GM12891 (cell line): ENCODE measurements around the gene ARL8B.
"Not testable (repeated sequence)": the region's sequence is repeated elsewhere in the genome, so short reads cannot be mapped to it uniquely, and the experiment has no call there.

Experiments used
- DNase-seq: peaks from one replicate; pipeline ENCODE4 v3.0.0; 2011; ENCODE audit warnings: low spot score; ENCODE audit not compliant: insufficient read length
- FAIRE-seq: peaks from 2 replicates; lab custom pipeline; 2011; peaks lifted over from hg19 to GRCh38; lab: Jason Lieb, UNC
- PAX5 ChIP-seq: IDR thresholded peaks from 2 replicates; pipeline ENCODE4 v1.6.1; 2011; ENCODE audit warnings: low read length, moderate library complexity, mild to moderate bottlenecking; ENCODE audit not compliant: insufficient read depth, severe bottlenecking
- POLR2A ChIP-seq: IDR thresholded peaks from 2 replicates; pipeline ENCODE4 v1.6.1; 2011; ENCODE audit warnings: low read depth, low read length, control low read depth
- POLR2AphosphoS5 ChIP-seq: IDR thresholded peaks from 2 replicates; pipeline ENCODE4 v1.6.1; 2011; ENCODE audit warnings: low read depth, low read length, control low read depth
- POU2F2 ChIP-seq: IDR thresholded peaks from 2 replicates; pipeline ENCODE4 v1.6.1; 2011; ENCODE audit warnings: low read depth, mild to moderate bottlenecking, control low read depth, low read length, moderate library complexity
- SPI1 ChIP-seq: IDR thresholded peaks from 2 replicates; pipeline ENCODE4 v1.6.1; 2011; ENCODE audit warnings: low read depth, low read length, control low read depth
- TAF1 ChIP-seq: IDR thresholded peaks from 2 replicates; pipeline ENCODE4 v1.6.1; 2011; ENCODE audit warnings: low read depth, low read length, control low read depth

ARL8B gene

DNA sequence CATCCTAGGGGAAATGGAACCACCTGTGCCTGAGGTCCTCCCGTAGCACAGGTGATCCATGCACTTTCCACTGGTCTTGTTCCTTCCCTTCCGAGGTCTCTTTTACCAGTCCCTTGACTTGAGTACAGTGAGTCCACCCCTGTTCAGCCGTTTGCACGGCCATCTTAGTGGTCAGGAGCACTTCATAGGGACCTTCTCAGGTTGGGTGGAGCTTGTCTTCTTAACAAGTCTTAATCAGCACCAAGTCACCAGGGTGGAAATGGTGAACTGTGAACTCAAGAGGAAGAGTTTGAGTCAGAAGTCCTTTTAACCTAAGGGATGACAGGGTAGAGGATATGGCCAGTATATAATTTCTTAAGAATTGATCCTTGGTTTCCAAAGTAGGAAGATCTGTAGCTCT lies 21.4 kb downstream of the ARL8B start:
- TF ChIP-seq POU2F2 (no peak), SPI1 (no peak), POLR2A (no peak), POLR2AphosphoS5 (no peak), PAX5 (no peak), TAF1 (no peak)
- DNase-seq (no peak), FAIRE-seq (no peak)

DNA sequence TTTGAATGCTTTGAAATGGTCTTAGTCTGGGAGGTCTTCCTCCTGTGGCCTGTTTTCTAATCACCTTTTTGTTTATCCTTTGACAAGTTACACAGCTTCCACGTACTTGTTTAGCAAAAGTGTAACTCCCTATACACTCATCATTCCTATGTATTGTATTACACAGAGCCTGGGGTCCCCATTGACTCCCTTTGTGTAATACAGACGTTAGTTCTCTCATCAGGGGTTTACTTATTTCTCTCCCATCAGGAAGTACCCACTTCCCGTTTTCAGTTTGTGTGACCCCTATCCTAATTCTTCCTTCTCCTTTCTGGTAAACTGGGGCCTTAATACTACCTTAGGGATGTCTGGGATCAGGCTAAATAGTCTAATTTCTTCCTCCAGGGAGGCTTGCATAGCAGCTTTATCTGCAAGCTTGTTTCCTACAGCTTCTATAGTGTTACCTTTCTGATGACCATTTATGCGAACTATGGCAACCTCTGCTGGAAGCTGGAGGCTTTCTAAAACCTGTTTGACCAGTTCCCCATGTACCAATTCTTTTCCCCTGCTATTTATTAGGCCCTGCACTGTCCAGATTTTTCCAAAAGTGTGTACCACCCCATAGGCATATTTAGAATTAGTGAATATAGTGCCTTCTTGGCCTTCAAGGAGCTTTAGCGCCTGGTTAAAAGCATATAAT lies 22.4 kb downstream of the ARL8B start:
- FAIRE-seq (no peak), DNase-seq (no peak)
- peak; percentile 50 for TF ChIP-seq SPI1
- TF ChIP-seq POU2F2: no peak

DNA sequence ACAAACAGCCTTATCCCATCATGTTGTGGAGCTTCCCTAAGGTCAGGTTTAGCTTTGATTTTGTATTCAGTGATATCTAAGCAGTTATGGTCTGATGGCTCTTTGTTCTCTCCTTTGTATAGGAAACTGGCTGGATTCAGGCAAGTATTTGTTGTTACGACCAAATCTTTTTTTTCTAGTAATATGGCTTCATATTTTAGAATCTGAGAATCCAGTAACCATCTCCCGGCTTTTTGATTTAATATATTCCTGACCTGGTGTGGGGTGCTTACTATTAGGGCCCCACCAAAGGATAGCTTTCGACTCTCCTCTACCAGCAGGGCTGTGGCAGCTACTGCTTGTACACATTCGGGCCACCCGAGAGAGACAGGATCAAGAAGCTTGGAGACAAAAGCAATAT lies 23.0 kb downstream of the ARL8B start:
- no peak for DNase-seq
- FAIRE-seq: no peak
- TF ChIP-seq TAF1 (no peak), SPI1 (no peak), POLR2A (no peak), PAX5 (no peak), POLR2AphosphoS5 (no peak), POU2F2 (no peak)

DNA sequence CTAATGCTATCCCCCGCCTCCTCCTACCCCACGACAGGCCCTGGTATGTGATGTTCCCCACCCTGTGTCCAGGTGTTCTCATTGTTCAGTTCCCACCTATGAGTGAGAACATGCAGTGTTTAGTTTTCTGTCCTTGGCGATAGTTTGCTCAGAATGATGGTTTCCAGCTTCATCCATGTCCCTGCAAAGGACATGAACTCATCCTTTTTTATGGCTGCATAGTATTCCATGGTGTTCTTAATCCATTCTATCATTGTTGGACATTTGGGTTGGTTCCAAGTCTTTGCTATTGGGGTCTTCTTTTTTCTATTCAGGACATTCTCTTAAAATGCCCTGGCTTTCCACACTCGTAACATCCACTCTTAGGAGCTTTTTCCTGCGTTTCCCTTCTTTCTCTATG lies 25.1 kb downstream of the ARL8B start:
- not testable (repeated sequence) for DNase-seq, FAIRE-seq

DNA sequence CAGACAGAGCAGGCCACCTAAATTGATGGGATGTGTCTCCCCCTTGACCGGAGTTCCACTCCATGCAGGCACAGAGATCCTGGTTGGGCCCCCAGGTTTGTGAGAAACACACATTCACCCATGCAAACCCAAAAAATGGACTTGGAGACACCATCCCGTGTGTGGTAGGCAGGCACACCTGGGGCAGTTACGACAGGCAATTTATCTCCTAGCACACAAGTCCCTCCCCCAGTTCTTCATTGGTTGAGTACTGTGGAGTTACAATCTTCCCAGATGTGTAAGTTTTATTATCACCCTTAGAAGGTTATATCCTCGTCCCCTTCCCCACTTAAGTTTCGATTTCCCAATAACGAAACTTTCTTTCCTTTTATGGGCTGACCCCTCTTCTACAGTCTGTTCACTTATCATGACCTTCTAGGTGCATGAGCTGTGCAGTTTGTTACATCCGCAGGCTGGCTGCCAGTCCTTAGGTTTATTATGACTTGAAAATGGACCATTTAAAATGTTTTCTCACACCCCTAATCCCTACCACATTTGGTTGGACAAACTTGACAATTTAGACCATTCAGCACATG lies 27.3 kb downstream of the ARL8B start:
- TF ChIP-seq TAF1 (no peak), POLR2AphosphoS5 (no peak), POLR2A (no peak), PAX5 (no peak), SPI1 (no peak), POU2F2 (no peak)
- peak; percentile 61 for FAIRE-seq
- no peak for DNase-seq

DNA sequence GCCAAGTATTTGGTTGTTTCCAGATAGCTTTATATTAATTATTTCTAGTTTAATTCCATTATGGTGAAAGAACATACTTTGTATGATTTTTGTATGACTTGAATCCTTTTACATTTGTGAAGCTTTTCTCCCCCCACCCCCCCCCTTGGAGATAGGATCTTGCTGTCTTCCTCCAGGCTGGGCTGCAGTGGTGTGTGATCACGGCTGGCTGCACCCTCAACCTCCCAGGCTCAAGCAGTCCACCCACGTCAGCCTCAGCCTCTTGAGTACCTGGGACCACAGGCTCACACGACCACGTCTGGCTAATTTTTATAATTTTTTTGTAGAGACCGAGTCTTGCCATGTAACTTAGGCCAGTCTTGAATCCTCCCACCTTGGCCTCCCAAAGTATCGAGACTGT lies 29.5 kb downstream of the ARL8B start:
- no peak for FAIRE-seq
- DNase-seq: no peak
- no peak for TF ChIP-seq POLR2AphosphoS5
- peak; percentile 54 for TF ChIP-seq PAX5

DNA sequence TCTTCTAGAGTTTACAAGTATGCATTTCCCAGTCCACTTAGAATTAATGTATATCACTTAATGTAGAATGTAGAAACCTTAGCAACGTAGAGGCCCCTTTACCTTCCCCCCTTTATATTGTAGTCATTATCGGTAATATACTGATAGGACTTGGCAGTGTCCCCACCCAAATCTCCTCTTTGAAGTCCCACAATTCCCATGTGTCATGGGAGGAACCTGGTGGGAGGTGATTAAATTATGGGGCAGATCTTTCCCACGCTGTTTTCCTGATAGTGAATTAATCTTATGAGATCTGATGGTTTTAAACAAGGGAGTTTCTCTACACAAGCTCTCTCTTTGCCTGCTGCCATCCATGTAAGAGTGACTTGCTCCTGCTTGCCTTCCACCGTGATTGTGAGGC lies 31.0 kb downstream of the ARL8B start:
- FAIRE-seq (no peak), DNase-seq (no peak)
- TF ChIP-seq POLR2A (no peak), POLR2AphosphoS5 (no peak), TAF1 (no peak), PAX5 (no peak), SPI1 (no peak), POU2F2 (no peak)

DNA sequence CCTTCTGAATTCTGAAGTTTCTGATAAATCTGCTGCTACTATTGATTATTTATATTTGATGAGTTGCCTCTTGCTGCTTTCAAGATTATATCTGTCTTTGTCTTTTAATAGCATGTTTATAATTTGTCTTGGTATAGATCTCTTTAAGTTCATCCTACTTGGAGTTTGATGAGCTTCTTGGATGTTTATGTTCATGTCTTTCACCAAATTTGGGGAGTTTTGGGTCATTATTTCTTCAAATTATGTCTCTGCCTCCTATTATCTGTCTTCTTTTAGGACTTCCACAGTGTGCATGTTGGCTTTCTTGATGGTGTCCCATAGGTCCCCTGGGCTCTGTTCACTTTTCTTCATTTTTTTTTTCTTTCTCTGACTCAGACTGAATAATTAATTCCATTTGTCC lies 33.1 kb downstream of the ARL8B start:
- FAIRE-seq (no peak), DNase-seq (no peak)
- TF ChIP-seq POU2F2 (no peak), SPI1 (no peak), PAX5 (no peak), POLR2AphosphoS5 (no peak), POLR2A (no peak), TAF1 (no peak)

DNA sequence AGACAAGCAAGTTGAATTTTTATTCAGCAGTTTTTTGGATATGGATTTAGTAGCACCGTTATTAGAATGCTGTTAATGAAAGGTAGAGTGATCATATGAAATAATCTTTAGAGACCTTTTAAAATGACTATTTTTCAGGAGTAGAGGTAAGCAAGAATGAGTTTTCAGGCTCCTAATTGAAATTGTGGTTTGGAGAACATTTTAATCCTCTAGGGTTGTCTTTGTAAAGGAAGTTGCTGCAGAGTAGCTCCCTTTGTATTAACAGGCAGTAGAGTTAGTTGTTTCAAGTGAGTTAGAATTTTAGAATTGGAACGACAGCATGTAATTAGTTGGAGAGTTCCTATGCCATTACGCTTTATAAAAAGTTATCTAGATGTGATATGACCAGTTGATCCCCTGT lies 38.2 kb downstream of the ARL8B start:
- FAIRE-seq (no peak), DNase-seq (no peak)
- no peak for TF ChIP-seq POLR2AphosphoS5
- TF ChIP-seq TAF1: no peak
- TF ChIP-seq PAX5: no peak
- TF ChIP-seq SPI1: no peak
- TF ChIP-seq POLR2A: no peak

DNA sequence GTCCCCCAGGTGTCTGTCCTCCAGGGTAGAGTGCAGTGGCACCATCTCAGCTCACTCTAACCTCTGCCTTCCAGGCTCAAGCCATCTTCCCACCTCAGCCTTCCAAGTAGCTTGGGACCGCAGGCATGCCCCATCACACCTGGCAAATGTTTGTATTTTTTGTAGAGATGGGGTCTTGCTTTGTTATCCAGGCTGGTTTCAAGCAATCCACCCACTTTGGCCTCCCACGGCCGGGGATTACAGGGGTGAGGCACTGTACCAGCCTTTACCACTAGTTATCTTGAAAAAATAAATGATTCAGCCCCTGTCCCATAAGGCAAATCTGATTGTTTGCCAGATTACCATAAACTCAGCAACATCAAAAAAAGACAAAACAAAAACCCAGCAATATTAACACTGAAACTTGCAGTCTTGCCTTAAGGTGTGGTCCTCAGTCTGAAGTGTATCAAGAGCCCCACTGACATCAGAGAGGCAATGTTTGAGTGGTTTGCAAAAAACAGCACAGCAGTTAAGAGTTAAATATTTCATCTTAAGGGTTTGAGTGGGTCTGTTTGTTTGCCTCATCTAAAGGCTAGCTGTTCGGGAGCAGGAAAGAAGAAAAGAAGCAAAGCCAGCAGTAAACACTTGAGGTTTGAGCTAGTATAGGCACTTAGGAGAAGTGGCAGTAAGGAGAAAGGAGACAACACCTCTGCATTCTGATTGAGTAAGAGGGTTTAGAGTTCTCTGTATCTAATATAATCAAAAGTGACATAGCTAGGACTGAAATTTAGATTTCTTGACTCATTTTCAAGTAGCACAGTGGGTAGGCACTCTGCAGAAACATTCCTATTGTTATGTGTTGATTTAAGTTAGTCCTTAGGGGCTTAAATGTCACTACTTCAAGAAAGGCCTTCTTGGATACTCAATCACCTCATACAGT lies 39.1 kb downstream of the ARL8B start:
- FAIRE-seq (peak; percentile 45), DNase-seq (no peak)
- no peak for TF ChIP-seq SPI1
- no peak for TF ChIP-seq PAX5
- TF ChIP-seq POU2F2: no peak
- TF ChIP-seq TAF1: no peak
- TF ChIP-seq POLR2A: no peak
- TF ChIP-seq POLR2AphosphoS5: no peak
